Measurements from ENCODE around the gene ELOB. TPM values are rescaled to one million over a fixed set of nuclear protein-coding genes. Genes with fewer than 3 reads are reported as not detected.

Gene ELOB
- total RNA-seq, 4 donors from 2014 or later: 66.8 to 243 (median 220) TPM

DNA sequence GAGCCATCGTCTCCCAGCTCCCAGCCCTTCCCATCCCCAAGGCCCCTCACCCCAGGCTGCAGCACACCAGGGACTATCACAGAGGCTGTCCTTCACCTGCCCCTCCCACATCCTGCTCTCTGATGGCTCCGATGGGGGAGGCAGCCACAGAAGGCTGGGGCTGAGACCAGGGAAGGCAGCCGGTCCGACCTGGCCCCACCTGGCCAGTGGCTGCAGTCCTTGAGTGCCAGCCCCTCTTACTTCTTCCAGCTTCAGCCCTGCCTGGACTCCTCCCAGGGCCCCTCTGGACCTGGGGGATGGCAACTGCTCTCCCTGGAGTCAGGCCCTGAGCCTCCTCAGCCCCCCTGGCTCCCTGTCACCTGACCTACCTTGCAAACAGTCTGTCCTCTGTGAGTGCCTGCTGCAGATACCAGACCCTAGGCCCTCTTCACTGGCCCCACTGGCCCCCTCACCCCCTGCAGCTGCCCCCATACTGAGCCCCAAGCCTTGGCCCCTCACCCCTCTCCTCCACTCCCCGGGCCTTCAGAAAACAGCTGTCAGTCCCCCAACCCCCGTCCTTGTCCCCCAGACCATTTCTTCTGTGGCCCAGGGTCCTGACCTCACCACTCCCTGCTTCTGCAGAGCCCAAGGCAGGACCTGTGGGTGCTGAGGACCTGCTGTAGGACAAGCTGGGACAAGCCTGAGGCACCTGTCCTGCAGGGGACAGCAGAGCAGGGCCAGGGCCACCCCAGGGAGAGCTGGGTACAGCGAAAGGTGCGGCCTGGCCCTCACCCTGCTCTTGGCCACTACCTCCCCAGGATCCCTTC, 37.3 kb downstream of the ELOB start:
- no peaks in the 10 kb centered on the region for H3K9me3 ChIP-seq
- no peaks in the 10 kb centered on the region for H3K4me1 ChIP-seq
- DNase-seq: no peak
- H3K27ac ChIP-seq: no peak overlapping the region
- H3K27me3 ChIP-seq: no peaks in the 10 kb centered on the region
- no peak overlapping the region for H3K4me3 ChIP-seq
- TF ChIP-seq, protein P1, sequence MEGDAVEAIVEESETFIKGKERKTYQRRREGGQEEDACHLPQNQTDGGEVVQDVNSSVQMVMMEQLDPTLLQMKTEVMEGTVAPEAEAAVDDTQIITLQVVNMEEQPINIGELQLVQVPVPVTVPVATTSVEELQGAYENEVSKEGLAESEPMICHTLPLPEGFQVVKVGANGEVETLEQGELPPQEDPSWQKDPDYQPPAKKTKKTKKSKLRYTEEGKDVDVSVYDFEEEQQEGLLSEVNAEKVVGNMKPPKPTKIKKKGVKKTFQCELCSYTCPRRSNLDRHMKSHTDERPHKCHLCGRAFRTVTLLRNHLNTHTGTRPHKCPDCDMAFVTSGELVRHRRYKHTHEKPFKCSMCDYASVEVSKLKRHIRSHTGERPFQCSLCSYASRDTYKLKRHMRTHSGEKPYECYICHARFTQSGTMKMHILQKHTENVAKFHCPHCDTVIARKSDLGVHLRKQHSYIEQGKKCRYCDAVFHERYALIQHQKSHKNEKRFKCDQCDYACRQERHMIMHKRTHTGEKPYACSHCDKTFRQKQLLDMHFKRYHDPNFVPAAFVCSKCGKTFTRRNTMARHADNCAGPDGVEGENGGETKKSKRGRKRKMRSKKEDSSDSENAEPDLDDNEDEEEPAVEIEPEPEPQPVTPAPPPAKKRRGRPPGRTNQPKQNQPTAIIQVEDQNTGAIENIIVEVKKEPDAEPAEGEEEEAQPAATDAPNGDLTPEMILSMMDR (IDR thresholded peaks at IDR 0.05): no peak
- TF ChIP-seq POLR2A (IDR thresholded peaks at IDR 0.05): no peak
- no peaks in the 10 kb centered on the region for H3K36me3 ChIP-seq

DNA sequence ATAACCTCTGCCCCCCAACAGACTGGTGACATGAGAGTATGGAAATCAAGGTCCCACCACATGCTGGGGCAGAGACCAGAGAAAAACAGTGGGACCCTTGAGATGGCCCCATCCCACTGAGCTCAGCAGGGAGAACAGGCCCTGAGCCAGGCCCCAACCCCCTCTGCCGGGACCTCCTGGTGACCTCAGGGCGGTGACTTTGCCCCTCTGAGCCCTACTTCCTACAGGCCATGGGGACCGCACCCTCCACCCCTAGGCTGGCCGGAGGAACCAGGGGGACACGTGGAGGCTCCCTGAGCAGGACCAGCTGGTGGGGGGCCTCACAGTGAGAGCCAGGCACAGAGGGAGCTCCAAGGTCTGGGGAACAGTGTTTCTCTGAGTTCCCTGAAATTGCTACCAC, 38.5 kb downstream of the ELOB start:
- Histone ChIP-seq H3K4me1 (no peaks in the 10 kb centered on the region), H3K27ac (no peak overlapping the region), H3K9me3 (no peaks in the 10 kb centered on the region), H3K4me3 (no peak overlapping the region), H3K27me3 (no peaks in the 10 kb centered on the region), H3K36me3 (no peaks in the 10 kb centered on the region)
- TF ChIP-seq, protein P1 (IDR thresholded peaks at IDR 0.05): no peak
- no peak for TF ChIP-seq POLR2A (IDR thresholded peaks at IDR 0.05)
- DNase-seq: no peak

DNA sequence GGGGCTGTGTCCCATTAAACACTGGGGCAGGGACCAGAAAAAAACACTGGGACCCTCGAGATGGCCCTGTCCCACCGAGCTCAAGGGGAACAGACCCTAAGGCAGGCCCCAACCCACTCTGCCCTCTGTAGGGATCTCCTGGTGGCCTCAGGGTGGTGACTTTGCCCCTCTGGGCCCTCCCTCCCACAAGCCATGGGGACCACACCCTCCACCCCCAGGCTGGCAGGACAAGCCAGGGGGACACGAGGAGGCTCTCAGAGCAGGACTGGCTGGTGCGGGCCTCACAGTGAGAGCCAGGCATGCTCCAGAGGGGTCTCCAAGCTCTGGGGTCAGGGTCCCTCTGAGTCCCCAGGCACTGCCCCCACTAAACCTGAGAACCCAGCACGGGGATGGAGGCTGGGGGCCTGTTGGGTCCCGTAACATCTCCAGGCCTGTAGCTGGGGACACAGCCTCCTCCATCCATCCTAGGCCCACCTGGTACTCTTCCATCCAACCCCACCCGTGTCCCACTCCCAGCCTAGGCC, 39.1 kb downstream of the ELOB start:
- DNase-seq: no peak
- no peaks in the 10 kb centered on the region for H3K27me3 ChIP-seq
- no peak overlapping the region for H3K27ac ChIP-seq
- TF ChIP-seq, protein P1 (IDR thresholded peaks at IDR 0.05): no peak
- no peaks in the 10 kb centered on the region for H3K4me1 ChIP-seq
- no peak overlapping the region for H3K4me3 ChIP-seq
- H3K9me3 ChIP-seq: no peaks in the 10 kb centered on the region
- H3K36me3 ChIP-seq: no peaks in the 10 kb centered on the region

DNA sequence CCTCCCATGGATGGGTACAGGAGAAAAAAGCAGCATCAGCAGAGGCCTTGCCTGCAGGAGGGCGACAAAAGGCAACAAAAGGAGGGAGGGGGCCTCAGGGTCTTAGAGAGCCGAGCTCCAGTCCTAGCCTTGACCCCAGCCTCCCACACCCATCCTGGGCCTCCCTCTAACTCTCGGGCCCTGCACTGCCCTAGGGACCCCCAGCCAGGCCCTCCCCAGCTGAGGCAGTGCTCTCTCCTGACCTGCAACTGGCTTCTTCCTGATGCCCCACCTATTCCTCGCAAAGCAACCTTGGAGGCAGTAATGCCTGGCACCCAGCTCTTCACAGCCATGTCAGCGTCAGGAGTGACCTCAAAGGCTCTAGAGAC, 39.9 kb downstream of the ELOB start:
- TF ChIP-seq, protein P1 (IDR thresholded peaks at IDR 0.05): no peak
- TF ChIP-seq POLR2A (IDR thresholded peaks at IDR 0.05): no peak
- no peak for DNase-seq
- Histone ChIP-seq H3K4me1 (no peaks in the 10 kb centered on the region), H3K27me3 (no peaks in the 10 kb centered on the region), H3K4me3 (no peak overlapping the region), H3K9me3 (no peaks in the 10 kb centered on the region), H3K36me3 (no peaks in the 10 kb centered on the region), H3K27ac (no peak overlapping the region)

DNA sequence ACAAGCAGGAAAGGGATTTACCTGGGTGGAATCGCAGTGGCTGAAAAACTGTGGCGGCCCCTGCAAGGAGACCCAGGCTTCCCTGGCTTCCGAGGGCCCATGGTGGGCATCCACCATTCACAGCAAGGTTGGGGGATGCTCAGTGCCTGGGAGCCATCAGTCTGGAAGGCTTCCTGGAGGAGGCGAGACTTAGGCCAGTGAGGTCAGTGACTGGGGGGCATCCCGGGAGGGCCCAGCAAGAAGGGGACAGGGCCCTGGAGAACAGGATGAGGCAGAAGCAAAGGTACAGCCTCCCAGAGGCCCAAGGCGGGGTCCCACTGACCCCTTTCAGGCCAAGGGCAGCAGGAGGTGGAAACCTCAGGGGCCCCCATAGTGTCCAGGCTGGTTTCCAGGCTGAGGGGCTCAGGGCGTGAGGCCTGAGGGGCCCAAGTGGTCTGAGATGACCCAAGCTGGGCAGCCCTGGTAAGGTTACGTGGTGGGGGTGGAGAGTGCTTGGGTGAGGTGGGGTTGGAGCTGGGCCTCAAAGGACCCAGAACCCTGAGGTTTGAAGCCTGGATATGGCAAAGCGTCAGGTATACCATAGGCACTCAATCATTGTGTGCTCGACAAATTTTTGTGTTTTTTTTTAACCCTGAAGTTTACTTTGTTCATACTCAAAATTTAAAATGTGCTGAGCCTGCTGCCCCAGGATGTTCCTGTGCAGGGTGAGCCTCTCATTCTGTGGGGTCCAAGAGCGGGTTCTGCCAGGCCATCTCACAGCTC, 40.4 kb downstream of the ELOB start:
- Histone ChIP-seq H3K4me1 (no peaks in the 10 kb centered on the region), H3K27me3 (no peaks in the 10 kb centered on the region), H3K36me3 (no peaks in the 10 kb centered on the region), H3K4me3 (no peak overlapping the region), H3K9me3 (no peaks in the 10 kb centered on the region), H3K27ac (no peak overlapping the region)
- TF ChIP-seq POLR2A (IDR thresholded peaks at IDR 0.05): no peak
- TF ChIP-seq, protein P1 (IDR thresholded peaks at IDR 0.05): no peak
- DNase-seq: no peak
